AG09309 (cell line): ENCODE measurements around the gene CYBRD1.
"Not testable (repeated sequence)": the region's sequence is repeated elsewhere in the genome, so short reads cannot be mapped to it uniquely, and the experiment has no call there.

Source experiments
- DNase-seq: peaks from one replicate; pipeline ENCODE4 v3.0.0-alpha.2; 2010; ENCODE audit warnings: low read depth
- H3K4me3 ChIP-seq: 2 replicates; pipeline ENCODE4 v1.5.1; 2011; ENCODE audit warnings: mild to moderate bottlenecking, low read depth, low read length, moderate library complexity; ENCODE audit not compliant: control insufficient read depth
- TF ChIP-seq, protein P1 (sequence below): IDR thresholded peaks from 2 replicates; pipeline ENCODE4 v1.5.1; 2011; ENCODE audit warnings: mild to moderate bottlenecking, low read depth, low read length, inconsistent platforms; ENCODE audit not compliant: insufficient read depth, control insufficient read depth; ENCODE audit errors: missing control alignments

The CYBRD1 gene

GRCh38 chr2:171492664-171493063, 29.6 kb upstream of the CYBRD1 start:
- no peak for DNase-seq
- TF ChIP-seq, protein P1, sequence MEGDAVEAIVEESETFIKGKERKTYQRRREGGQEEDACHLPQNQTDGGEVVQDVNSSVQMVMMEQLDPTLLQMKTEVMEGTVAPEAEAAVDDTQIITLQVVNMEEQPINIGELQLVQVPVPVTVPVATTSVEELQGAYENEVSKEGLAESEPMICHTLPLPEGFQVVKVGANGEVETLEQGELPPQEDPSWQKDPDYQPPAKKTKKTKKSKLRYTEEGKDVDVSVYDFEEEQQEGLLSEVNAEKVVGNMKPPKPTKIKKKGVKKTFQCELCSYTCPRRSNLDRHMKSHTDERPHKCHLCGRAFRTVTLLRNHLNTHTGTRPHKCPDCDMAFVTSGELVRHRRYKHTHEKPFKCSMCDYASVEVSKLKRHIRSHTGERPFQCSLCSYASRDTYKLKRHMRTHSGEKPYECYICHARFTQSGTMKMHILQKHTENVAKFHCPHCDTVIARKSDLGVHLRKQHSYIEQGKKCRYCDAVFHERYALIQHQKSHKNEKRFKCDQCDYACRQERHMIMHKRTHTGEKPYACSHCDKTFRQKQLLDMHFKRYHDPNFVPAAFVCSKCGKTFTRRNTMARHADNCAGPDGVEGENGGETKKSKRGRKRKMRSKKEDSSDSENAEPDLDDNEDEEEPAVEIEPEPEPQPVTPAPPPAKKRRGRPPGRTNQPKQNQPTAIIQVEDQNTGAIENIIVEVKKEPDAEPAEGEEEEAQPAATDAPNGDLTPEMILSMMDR, result no peak
- no peak overlapping the region for H3K4me3 ChIP-seq

DNA sequence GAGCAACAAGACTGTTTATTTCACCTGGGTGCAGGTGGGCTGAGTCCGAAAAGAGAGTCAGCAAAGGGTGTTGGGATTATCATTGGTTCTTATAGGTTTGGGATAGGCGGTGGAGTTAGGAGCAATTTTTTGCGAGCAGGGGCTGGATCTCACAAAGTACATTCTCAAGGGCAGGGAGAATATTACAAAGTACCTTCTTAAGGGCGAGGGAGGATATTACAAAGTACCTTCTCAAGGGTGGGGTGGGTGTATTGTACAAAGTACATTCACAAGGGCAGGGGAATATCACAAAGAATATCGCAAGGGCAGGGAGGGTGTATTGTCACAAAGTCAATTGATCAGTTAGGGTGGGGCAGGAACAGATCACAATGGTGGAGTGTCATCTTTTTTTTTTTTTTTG, 24.6 kb upstream of the CYBRD1 start:
- not testable (repeated sequence) for H3K4me3 ChIP-seq, DNase-seq

DNA sequence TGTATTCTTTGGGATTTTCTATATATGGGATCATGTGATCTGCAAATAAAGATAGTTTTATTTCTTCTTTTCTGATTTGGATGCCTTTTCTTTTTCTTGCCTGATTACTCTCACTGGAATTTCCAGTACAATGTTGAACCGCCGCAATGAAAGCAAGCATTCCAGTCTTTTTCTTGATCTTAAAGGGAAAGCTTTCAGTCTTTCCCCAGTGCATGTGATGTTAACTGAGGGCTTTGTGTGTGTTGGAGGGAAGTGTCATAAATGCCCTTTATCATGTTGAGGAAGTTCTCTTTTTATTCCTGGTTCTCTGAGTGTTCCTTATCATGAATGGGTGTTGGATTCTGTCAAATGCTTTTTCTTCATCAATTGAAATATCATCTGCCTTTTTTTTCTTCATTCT, 16.9 kb upstream of the CYBRD1 start:
- TF ChIP-seq, protein P1, result no peak
- H3K4me3 ChIP-seq, result no peak overlapping the region
- no peak for DNase-seq

DNA sequence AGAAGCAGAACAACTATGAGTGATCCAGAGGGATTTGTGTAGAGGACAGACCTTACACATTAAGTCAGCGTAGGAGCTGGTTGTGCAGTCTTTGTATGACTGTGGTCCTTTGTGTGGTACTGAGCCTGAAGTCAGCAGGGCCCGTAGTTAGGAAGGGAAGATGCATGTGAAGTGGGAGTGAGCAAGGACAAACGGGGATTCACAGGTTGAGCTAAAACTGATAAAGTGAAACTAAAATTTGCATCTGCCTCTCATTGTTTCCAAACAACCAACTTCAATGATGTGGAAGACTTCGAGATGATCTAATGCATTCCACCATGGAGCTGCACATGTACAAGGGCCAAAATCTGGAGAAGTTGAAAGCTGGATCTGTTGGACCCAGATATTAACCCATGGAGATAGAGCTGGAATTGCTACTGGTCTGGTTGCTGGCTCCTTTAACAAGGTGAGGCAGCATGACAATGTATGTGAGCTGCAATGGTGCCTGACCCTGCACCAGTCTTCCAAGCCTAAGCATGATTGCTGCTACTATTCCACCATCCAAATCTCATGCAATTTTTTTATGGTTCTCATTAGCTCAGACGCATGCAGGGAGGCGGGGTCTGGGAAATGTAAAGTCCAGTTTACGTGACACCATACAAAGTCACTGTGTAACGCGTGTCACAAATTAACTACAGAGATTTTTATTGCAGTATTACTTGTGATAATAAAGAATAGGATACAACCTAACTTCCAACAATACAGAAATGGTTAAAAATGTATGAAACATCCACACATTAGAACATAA, 12.1 kb upstream of the CYBRD1 start:
- no peak for DNase-seq
- no peak overlapping the region for H3K4me3 ChIP-seq
- TF ChIP-seq, protein P1, result no peak

- no peak for DNase-seq
- TF ChIP-seq, protein P1, result no peak
- no peak overlapping the region for H3K4me3 ChIP-seq
Observed at GRCh38 chr2:171512014-171512413, 10.3 kb upstream of the CYBRD1 start.

GRCh38 chr2:171512683-171513195, 9.5 kb upstream of the CYBRD1 start:
- TF ChIP-seq, protein P1, result no peak
- H3K4me3 ChIP-seq, result no peak overlapping the region
- no peak for DNase-seq

DNA sequence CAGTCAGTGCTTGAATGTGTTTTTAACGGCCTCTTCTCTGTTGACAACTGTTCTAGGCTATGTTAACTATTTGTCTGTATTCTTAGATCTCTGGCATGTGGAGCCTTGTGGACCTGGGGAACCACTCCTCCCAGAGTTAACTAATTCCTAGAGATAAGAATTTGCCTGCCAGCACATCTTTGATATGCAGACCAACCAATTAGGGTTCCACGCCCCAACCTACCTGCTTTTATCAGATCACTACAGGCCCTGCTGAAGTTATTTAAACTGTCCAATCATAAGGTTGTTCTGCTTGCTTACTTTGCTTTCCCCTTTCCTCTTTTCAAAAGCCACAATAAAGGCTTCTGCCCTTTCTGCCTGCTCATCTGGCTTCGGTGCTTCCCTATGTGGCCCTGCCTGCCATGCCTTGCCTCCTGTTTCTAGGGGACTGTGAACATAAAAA, 8.5 kb upstream of the CYBRD1 start:
- no peak for DNase-seq
- no peak overlapping the region for H3K4me3 ChIP-seq
- TF ChIP-seq, protein P1, result no peak
